Stimulated activated naive CD4-positive, alpha-beta T cell treated with Interleukin-2 at 50 U/mL for 16 hours (primary cell): ENCODE data around the gene RDH11.
"Not testable (repeated sequence)": the region's sequence is repeated elsewhere in the genome, so short reads cannot be mapped to it uniquely, and the experiment has no call there.

Experiments used
- DNase-seq: peaks from one replicate; lab custom pipeline; 2025; lab: John Stamatoyannopoulos, UW

RDH11 gene, protein sequence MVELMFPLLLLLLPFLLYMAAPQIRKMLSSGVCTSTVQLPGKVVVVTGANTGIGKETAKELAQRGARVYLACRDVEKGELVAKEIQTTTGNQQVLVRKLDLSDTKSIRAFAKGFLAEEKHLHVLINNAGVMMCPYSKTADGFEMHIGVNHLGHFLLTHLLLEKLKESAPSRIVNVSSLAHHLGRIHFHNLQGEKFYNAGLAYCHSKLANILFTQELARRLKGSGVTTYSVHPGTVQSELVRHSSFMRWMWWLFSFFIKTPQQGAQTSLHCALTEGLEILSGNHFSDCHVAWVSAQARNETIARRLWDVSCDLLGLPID

DNA sequence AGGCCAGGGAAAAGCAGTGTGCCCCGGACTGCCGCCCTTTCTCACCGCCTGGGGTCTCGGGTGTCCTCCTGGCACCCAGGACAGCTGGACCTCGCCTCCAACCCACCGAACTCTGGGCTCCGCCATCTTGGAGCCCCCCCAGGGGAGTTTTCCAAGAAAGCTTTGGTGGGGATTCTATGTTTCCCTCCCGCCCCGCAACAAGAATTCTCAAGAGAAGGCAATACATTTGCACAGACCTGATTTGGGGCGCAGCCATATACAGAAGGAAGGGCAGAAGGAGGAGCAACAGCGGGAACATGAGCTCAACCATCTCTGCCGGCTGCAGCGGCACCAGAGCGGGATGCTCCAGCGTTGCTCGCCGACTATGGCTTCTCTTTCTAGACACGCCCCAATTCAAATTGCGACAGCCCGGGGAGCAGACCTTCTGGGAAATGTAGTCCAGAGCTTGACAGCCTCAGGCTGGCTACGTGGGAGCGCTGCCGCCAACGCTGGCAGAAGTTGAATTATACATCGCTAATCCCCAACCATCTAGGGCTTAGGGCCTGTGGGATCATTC lies at the start of gene RDH11:
Gene RDH11 (minus strand): TSS at position 371 of the 556 bp plus-strand sequence. CDS start 61 bp downstream, at position 310.
- DNase-seq = peak; percentile 80

DNA sequence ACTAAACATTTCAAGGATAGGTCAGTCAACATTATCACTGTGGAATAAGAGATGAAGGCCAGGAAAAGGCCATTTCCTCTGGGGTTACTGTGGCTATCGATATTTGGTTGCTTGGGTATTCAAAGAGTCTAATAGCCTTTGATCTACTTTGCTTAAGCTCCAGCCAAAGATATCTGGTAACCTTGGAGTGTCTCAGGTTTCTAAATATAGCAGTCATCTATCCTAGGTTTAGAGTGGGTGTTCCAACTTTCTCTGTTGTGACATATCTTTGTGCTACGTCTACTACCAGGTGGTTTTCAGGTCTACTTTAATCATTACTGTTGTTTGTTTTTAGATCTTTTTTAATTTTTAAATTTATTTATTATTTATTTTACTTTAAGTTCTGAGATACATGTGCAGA lies 48.5 kb upstream of the RDH11 start:
- DNase-seq = no peak

DNA sequence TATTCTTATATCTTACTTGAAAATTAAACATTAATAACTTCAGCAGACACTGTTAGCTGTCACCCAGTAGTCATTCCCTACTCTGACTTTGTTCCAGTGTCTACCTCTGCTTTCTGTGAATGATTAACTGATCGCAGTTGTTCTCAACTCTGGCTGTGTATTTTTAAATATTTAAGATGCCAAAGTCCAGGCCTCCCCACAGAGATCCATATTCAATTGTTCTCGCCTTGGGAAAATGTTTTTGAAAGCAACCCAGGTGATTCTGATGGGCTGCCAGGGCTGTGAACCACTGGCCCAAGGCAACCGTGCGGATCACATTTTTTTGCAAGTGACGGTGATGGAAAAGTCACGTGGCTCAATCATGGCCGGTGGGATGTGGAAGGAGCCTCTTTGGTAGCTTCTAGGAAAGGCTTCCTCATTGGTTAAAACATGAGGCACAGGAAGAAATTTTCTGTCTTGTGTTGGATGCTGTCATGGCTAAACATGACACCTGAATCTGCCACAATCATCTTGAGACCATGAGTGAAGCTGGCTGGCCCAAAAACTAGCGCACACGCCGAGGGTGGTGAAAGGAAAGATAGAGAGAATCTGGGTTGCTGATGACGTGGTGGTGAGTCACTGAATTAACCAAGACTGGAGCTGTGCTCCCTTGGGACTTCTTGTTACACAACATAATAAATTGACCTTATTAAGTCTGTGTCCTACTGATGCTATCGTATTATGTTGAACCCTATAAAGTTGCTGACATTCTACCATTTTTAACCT lies 43.4 kb upstream of the RDH11 start:
- no peak for DNase-seq

DNA sequence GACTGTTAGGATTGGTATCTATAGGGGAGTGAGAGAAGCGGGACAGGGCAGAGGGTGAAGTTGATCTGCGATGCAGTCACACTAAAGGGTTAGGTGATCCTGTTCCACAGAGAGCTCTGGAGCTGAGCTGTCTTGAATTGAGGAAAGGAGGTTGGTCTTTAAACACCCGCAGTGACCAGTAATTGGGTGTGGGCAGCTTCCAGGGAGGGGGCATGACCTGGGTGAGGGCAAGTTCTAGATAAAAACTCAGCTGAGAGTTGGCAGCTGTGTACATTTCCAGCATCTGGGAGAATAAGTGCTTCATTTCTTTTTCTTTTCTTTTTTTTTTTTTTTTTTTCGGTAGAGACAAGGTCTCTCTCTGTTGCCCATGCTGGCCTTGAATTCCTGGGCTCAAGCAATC lies 41.2 kb upstream of the RDH11 start:
- no peak for DNase-seq

DNA sequence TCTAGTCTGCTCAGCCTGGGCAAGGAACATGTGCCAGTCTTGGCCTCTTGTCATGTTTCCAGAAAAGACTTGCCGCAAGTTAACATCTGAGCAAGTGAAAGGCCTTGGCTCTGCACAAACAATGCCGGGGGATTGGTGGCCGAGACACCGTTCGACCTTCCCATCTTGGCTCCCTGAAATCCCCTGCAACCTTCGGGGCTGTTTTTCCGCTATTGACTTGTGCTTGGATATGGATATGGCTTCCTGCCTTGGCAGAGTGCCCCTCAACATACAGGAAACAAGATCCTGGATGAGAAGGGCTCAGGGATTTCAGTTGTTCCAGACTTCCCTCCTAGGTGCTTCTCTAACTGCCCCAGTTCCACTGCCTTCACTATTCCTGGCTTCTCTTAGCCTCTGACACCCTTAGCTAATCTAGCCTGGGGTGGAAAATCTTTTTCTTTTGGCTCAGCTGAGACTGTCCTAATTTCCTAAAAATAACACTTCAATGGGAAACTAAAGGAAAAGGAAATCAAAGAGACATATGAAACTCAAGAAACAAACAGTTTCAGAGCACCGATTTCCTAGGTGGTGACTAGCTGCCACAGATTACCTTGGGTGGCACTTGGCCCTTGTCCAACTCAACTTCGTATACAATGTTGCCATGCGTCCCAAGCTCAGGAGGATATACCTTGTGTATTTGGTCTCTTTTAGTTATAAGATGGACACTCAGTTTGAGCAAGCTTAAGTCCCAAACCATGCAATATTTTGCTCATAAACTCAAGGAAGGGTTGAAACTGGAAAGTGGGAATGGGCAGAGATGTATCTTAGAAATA lies 40.0 kb upstream of the RDH11 start:
- DNase-seq = no peak

DNA sequence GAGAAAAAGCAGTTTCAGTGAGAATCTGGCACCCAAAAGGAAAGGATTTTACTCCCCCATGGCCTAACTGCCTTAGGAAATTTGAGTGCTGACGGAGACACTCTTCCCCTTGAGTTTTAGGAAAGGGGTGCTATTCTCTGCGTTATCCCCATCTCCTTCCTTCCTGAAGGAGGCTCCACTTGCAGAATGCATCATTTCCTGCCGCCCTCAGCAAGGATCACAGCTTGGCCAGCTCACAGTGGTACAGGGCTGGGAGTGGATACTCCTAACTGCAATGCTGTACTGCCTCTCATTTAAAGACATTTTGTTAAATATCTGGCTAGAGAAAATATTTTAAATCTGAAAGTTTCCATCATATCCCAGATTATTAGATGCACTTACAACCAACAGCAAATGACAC lies 39.1 kb upstream of the RDH11 start:
- no peak for DNase-seq

DNA sequence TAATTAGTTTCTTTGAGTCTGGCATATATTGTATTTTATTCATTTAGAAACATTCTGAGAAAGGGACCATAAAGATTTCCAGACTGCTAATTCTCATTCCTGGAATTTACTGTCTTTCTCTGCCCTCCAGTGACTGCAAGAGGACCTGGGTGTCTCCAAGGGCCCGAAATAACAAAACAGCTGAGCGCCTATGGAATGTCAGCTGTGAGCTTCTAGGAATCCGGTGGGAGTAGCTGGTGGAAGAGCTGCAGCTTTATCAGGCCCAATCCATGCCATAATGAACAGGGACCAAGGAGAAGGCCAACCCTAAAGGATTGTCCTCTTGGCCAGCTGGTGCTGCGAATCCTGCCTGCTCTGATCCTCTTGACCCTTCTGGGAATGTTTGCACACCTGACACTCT lies 38.1 kb upstream of the RDH11 start:
- DNase-seq = no peak

DNA sequence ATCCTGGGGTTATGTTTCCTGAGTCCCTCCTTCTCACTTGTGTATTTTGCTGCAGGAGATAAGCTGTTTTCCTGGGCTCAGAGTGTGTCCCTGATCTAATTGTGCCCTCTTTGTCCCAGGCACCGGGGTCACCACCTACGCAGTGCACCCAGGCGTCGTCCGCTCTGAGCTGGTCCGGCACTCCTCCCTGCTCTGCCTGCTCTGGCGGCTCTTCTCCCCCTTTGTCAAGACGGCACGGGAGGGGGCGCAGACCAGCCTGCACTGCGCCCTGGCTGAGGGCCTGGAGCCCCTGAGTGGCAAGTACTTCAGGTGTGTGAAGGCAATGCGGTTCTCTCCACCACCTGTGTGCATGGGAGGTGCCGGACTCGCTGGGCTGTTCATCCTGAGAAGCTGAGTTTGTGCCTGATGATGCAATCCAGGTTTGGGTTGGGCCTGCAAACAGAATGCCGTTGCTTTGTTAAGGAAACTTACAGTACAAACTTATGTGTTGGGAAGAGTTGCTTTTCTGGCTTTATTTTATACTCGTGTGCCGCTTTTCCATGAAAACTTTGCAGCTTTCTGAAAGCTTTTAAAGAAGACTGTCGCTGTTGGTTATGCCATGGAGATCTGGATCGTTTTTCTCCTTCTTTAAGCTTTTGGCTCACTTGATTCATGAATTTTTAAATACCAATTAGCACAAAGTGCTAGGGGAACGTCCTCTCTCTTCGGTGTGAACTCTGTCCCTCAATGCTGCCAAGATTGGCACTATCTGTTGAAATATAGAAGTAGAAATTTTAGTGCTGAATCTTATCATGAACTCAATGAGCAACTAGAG lies 33.7 kb upstream of the RDH11 start:
- DNase-seq = no peak

DNA sequence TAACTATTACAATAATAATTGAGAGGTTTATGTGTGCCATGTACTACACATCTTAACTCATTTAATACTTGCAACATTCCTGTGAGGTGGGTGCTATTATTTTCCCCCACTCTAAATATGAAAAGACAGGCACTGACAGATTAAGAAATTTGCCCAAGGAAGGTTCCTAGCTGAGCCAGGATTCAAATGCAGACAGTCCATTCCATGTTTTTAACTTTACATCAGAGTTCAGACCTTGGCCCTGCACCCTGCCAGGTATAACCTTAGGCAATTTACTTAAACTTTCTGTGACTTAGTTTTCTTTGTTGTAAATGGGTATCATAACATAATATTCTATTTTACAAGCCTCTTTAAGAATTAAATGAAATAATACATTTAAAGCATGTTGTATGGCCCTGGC lies 32.7 kb upstream of the RDH11 start:
- no peak for DNase-seq

DNA sequence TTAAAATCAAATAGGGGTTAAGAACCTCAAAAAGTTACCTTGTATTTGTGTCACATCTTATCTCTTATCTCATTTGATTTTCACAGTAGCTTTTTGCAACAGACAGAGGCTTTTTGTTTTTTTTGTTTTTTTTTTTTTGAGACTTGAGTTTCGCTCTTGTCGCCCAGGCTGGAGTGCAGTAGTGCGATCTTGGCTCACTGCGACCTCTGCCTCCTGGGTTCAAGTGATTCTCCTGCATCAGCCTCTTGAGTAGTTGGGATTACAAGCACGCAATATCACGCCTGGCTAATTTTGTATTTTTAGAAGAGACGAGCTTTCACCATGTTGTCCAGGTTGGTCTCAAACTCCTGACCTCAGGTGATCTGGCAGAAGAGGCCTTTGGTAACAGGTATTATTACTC lies 31.8 kb upstream of the RDH11 start:
- no peak for DNase-seq

DNA sequence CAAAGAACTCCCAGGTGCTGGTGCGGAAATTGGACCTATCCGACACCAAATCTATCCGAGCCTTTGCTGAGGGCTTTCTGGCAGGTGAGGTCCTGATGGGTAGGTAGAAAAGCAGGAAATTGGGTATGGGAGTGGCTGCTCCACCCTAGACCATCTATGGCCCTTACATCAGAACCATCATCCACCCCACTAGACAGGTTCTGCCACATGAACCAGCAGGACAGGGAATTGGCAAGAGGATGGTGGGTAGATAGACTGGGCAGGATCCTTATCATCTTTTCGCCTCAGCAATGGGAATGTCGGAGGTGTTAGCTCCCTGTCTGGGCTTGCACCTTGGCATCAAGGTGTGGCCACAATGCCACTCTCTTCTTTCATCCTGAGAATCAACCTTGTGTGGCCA lies 29.6 kb upstream of the RDH11 start:
- no peak for DNase-seq

DNA sequence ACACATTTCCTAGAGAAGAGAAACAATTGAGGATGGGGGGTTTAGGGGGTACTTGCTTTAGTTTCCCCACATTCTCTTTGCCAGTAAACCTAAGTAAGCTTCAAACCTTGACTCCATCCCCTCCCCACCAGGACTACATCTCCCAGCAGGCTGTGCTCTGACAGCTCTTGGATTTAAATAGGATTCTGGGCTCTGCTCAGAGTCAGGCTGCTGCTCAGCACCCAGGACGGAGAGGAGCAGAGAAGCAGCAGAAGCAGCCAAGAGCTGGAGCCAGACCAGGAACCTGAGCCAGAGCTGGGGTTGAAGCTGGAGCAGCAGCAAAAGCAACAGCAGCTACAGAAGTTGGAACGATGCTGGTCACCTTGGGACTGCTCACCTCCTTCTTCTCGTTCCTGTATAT lies 26.7 kb upstream of the RDH11 start:
- no peak for DNase-seq

DNA sequence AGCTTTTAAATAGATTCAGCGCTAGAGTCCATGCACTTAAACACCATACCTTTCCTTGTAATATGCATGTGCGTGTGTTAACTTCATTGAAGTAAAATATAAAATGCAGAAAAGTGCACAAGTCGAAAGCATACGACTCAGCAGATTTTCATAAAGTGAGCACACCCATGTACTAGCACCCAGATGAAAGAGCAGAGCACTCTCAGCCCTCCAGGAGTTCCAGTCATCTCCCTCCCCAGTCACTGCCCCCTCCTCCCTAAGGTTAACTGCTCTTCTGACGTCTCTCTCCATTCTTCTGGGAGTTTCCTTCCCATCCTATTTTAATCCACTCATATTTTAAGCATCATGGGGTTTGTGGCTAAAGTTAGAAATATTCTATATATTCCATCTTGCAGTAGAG lies 26.3 kb upstream of the RDH11 start:
- no peak for DNase-seq

DNA sequence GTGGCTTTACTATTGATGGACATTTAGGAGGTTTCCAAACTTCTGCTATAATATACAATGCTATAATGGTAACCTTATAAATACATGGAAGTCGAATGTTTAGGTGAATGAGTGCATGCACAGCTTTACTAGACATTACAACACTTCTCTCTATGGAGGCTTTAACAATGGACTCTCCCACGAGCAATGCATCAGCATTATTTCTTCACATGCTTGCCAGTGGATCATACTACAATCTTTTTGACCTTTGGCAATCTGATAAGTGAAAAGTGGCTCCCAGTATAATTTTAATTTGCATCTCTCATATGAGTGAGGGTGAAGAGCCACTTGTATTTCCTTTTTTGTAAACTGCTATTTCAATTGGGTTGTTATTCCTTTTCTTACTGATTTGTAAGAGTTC lies 24.3 kb upstream of the RDH11 start:
- DNase-seq = no peak

DNA sequence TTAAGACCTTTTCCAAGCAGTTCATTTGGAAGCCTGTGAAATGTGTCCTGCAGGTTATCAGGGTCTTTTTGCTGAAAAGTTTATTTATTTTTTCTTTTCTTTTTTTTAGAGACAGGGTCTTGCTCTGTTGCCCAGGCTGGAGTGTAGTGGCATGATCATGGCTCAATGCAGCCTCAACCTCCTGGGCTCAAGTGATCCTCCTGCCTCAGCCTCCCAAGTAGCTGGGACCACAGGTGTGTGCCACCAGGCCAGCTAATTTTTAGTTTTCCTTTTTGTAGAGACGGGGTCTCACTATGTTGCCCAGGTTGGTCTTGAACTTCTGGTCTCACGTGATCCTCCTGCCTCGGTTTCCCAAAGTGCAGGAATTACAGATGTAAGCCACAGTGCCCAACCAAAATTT lies 23.8 kb upstream of the RDH11 start:
- not testable (repeated sequence) for DNase-seq

DNA sequence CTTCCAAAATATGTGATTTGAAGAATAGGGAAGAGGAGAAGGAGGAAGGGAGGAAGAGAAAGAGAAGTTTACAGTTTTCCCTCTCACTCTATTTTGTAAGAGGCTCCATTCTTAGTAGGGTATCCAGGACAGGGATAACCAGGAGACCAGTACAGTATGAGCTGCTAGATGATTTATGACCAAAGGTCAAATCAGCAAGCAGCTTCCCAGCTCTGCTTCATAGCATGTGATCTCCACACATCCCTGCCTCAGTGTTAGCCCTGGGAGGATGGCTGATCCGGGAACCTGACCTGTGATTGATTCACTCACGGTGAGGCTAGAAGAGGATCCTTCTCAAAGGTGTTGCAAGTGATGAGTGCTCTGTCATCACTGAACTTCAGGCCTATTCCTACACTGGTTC lies 22.7 kb upstream of the RDH11 start:
- no peak for DNase-seq

DNA sequence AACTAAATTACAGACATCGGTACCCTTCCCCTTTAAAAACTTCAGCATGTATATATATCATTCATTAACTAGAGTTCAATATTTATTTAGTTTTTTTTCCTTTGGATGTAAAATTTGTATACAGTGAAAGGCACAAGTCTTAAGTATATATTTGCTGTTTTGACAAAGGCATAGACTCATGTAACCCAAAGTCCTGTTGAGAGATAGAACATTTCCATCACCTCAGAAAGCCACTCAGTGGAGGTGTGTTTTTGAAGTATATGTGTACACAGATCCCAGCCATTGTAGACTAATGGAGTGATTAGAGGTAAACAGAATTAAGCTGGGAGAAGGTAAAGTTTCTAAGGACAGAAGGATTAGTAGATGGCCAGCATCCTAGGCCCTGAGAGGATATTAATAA lies 21.5 kb upstream of the RDH11 start:
- DNase-seq = no peak

DNA sequence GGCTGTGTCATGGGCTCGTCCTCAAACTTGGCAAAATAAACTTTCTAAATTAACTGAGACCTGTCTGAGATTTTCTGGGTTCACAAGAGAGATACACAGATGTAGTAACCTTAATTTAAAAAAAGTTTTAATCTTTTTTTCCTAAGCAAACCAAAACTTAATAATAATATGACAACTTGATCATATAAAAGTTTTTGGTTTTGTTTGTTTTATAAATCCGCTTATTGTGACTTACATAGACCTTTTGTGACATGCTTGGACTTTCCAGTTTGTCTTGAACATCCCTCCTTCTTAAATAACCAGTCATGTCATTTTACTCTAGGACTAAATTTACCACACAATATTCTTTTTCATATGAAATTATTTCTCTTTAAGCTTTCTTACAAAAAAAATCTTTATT lies 14.6 kb upstream of the RDH11 start:
- DNase-seq = no peak

DNA sequence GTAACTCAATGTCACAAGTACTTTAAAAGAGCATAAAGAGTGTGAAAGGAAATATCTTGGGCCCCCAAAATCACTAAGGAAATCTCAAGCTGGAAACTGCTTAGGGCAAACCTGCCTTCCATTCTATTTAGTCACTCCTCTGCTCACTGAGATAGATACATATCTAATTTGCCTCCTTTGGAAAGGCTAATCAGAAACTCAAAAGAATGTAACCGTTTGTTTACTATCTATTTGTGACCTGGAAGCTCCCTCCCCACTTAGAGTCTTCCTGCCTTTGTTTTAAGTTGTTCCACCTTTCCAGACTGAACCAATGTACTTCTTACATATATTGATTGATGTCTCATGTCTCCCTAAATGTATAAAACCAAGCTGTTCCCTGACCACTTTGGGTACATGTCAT lies 14.2 kb upstream of the RDH11 start:
- not testable (repeated sequence) for DNase-seq

DNA sequence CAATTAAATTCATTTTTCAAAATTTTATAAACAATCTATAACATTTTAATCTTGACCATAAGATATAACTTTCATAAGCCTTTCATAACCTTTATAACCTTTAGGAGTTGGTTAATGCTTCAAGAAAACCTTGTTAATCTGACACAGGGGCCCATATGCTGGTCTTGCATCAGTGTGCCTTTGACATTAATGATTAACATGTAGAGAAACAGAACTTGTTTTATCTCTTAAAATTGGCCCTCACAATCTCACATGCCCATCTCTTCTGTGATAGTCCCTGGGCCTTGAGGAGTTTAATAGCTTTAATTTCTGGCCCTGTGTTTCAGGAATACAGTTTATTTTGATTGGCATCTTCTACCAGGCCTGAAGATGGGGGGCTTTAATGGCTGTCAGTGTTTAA lies 13.8 kb upstream of the RDH11 start:
- DNase-seq = not testable (repeated sequence)

DNA sequence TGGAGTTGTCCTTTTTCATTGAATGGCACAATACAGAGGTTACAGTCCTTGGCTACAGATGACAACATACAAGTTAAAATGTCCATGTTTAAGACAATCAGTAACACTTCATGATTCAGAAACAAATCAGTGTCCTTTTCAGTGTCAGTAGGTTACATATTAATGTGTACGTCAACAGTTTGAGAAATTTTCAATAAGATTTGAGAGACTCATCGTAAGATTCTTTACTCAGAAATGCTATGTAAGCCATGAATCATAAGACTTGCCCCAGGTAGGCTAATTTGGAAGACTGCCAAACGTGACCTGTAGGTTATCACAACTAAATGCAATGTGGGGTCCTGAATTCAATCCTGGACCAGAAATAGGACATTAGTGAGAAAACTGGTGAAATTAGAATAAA lies 9.6 kb upstream of the RDH11 start:
- no peak for DNase-seq
